Retina (tissue), 1 donor: Measurements from ENCODE around the gene PLEKHA8.

Experiments used
- DNase-seq: peaks from one replicate; pipeline ENCODE4 v3.0.0-alpha.2; 2016

Gene PLEKHA8, protein sequence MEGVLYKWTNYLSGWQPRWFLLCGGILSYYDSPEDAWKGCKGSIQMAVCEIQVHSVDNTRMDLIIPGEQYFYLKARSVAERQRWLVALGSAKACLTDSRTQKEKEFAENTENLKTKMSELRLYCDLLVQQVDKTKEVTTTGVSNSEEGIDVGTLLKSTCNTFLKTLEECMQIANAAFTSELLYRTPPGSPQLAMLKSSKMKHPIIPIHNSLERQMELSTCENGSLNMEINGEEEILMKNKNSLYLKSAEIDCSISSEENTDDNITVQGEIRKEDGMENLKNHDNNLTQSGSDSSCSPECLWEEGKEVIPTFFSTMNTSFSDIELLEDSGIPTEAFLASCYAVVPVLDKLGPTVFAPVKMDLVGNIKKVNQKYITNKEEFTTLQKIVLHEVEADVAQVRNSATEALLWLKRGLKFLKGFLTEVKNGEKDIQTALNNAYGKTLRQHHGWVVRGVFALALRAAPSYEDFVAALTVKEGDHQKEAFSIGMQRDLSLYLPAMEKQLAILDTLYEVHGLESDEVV

DNA sequence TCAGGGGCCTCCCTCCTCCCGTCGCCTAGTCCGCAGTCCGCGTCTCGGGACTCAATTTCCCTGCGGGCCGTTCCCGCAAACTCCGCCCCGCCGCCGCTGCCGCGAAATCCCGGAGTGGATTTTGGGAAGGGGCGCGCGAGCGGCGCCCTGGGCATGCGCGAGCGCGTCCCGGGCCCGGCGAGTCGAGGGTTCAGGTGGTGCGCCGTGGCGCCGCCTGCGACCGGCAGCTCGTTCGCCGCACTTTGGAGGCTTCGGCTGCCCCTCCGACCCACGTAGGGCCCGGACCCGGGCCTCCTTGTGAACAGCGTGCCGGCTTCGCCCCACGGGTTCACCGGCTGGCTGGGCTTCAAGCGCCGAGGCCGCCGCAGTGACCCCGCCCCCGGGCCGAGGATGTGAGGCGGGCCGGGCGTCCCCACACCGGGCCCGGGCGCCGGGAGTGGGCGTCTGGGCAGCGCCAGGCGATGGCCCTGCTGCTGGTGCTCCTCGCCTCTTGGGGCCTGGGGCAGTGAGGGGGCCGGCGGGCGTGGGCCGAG, at the start of gene PLEKHA8:
Gene PLEKHA8 (plus strand): TSS at position 197 of the 533 bp plus-strand sequence. CDS start 351 bp downstream, outside the sequence.
- peak; percentile 99 for DNase-seq

DNA sequence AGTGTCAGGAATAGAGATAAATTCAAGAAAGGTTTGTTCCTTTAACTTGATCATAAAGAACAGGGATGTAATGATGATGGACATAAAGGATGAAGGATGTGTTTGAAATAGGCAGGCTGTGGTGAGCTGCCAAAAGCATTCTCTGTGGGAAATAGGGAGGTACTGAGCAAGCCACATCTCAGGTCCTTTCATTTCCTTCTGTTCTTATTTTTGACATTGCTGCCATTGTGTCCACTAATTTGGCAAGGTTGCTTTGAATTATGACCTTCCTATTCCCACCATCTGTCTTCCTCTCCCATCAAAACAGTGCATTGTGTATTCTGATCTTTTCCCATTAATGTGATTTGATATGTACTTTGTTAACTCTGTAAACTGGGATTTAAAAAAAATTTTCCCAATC, 48.1 kb upstream of the PLEKHA8 start:
- no peak for DNase-seq

DNA sequence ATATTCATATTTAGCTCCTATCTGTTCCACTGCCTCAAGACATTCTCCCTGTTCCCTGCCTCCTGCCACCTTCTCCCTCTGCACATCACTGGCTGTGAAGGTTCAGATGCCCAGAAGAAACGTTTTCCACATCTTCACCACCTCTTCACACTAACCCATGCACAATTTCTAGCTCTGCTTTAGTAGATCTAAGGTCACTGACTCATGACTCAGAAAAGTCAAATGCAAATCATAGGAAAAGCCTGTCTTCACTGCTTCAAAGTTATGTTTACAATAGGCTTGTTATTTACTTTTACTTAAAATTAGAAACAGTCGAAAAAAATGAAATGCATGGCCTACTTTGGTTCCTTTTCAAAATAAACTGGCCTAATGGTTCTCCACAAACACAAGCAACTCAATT, 41.1 kb upstream of the PLEKHA8 start:
- no peak for DNase-seq

DNA sequence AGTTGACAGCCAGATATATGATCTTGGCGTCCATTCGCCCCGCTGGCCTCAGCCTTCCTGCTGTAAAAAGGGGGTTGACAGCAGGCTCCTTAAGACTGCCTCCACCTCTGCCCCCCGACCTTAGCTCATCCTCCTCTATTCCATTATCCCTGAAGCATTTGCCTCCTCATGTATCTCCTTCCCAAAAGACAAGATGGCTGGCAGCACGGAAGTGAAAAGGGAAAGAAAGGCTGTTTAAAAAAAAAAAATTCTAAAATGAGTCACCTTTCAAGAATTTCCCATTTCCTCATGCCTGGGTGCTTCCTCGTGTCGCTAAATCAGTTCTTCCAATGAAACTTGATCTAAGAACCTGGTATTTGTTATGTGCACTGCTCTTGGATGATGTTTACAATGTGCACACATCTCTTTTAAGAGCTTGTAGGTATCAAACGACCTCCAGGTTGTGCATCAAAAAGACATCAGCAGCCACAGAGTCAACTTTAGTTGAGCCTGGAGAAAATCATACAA, 40.3 kb upstream of the PLEKHA8 start:
- peak; percentile 54 for DNase-seq

DNA sequence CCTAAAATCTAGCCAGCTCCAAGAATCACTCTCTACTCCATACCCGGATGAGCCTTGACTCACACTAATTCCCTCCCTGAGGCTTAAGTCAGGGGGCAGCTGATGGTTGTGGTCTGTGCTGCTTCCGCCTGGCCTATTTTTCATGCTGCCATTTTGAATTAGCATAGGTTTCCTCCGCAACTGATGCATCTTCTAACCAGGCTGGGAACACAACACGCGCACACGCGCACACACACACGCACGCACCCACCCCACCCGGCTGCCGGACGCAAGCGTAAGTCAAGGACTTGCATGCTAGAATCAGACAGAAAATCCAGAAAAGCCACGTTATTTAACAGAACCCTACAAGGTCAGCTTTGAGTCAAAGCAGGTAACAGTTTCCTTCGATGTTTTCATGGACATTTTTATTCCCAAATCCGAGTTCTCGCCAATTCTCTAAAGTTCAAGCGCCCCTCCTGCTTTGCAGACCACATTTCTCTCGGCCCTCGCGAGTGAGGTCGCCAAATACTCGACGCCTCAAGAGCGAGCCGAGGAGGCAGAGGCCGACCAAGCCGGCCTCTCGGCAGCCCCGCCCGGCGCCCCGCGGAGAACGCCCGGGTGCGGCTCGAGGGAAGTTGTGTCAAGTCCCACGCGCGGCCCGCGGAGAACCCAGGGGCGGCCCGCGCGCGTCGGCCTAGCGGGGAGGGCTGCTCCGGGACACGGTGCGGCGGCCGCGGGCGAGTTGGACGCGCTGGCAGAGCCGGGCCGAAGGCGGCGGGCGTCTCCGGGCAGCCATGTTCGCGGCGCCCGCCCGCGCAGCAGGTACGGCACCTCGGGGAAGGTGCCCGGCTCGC, 39.6 kb upstream of the PLEKHA8 start:
- DNase-seq, result peak; percentile 88

DNA sequence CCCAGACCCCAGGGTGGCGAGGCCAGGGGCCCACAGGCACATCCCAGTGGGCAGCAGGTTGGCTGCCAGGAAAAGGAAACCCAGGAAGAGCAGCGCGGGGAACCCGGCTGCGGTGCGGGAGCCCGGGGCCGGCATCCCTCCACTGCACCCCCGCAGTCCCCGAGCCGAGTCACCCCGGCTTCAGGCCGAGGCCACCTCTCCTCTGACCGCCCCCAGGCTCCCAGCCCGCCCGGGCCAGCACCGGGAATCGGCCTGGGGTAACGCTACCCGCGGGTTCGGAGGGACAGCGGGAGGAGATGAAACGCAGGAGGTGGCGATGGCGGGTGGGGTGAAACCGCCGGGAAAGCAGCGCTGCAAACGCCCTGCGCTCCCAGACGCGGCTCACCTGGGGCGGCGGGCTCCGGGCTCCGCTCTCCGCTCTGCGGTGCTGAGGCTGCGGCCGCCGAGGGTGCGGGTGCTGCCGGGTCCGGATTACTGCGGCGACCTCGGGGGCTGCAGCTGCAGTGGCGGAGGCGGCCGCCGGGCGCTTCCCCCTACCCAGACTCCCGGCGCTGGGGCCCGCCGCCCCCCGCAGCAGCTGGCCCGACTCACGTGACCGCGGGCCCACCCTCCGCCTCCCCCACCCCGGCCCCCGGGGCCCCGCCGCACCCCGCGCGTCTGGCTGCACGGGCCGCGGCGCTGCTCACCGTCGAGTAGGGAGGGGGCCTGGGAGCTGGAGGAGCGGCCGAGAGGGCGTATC, 38.8 kb upstream of the PLEKHA8 start, which contains the start of gene SCRN1:
Gene SCRN1 (minus strand): TSS at position 545 of the 739 bp plus-strand sequence. CDS start 20,734 bp downstream, outside the sequence.
- peak; percentile 85 for DNase-seq

DNA sequence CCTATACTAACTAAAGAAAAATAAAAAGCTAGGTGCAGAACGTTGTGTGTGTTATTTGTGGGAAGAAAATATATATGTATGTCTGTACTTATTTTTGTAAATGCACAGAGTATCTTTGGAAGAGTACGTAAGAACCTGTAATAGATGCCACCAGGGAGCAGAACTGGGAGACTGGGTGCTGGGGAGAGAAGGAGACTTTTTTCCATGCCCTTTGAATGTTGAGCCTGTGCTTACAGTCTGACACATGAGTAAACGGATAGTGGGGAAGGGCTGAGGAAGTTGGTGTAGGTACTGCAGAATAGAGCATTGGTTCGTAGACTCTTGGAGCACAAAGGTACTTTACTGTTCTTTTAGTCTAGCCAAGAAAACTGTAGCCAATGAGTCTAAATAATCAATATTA, 37.3 kb upstream of the PLEKHA8 start:
- no peak for DNase-seq

DNA sequence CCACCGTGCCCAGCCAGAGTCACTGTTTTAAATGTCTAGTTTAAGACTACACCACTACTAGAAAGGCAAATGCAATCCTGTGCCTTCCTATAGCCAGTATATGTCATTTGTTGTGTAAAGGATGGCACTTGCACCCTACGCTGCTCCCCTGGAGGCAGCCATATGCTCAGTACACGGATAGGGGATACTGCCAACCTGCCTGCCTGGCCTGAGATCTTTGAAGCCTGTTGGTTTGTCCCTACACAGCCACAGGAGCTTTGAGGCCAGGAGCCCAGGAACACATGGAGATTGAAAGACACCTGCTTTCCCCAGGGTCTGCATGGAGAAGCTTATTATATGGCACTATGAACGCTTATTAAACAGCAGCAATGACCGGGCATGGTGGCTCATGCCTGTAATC, 36.3 kb upstream of the PLEKHA8 start:
- DNase-seq, result no peak

DNA sequence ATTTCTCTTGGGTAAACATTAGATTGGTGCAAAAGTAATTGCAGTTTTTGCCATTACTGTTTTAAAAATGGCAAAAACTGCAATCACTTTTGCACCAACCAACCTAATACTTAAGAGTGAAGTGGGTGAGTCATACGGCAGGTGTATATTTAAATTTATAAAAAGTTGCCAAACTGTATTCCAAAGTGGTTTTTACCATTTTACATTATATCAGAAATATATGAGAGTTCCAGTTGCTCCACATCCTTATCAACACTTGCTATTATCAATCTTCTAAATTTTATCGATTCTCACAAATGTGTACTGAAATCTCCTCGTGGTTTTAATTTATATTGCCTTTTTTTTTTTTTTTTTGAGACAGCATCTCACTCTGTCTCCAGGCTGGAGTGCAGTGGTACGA, 35.1 kb upstream of the PLEKHA8 start:
- DNase-seq, result no peak

DNA sequence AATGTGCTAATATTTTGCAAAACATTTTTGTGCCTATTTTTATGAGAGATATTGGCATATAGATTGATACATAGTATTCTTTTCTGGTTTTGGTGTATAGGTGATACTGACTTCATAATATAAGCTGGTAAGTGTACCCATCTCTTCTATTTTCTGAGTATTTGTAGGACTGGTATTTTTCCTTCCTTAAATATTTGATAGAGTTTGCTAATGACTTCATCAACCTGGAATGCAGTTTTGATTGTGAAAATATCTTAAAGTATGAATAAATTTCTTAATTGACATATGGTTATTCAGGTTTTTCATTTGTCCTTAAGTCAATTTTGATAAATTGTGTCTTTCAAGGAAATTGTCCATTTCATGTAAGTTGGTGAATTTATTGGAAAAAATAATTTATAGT, 32.6 kb upstream of the PLEKHA8 start:
- no peak for DNase-seq

DNA sequence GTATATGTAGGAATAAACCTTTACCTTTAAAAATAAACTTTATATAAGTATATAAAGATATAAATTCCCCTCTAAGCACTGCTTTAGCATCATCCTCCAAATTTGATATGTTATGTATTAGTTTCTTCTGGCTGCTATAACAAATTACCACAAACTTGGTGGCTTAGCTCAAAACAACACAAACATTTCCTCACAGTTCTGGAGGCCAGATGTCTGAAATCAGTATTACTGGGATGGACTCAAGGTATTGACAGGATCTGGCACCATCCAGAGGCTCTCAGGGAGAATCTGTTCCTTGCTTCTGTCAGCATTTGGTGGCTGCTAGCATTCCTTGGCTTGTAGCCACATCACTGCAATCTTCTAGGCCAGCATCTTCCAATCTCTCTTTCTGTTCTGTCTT, 31.9 kb upstream of the PLEKHA8 start:
- DNase-seq, result no peak

DNA sequence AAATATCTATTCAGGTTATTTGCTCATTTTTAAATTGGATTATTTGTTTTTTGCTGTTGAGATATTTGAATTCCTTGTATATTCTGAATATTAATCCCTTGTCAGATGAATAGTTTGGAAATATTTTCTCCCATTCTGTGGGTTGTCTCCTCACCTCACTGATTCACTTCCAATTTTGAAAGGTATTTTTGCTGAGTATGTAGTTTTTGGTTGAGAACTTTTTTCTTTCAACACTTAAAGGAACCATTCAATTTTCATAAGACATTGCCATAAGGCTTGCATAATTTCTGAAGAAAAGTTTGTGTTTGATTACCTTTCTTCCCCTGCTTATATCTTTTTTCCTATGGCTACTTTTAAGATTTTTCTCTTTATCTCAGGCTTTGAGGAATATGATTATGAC, 29.7 kb upstream of the PLEKHA8 start:
- DNase-seq, result no peak

DNA sequence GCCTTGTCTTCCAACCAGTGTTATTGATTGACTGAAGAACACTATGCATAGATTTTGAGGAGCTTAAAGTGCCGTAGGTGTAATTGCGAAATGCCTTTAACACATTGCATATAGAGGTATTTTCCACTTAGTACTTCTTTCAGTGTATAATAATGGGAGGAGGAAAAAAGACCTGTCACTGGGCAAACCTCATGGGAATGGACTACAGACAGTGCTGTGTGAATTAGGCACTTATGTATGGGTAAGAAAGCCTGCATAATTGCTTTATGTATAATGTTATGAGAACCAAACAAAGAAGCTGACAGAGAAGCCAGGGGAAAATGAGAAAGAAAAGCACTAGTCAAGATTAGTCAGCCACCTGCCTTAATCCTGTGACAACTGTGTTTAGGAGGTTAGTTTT, 26.2 kb upstream of the PLEKHA8 start:
- no peak for DNase-seq

DNA sequence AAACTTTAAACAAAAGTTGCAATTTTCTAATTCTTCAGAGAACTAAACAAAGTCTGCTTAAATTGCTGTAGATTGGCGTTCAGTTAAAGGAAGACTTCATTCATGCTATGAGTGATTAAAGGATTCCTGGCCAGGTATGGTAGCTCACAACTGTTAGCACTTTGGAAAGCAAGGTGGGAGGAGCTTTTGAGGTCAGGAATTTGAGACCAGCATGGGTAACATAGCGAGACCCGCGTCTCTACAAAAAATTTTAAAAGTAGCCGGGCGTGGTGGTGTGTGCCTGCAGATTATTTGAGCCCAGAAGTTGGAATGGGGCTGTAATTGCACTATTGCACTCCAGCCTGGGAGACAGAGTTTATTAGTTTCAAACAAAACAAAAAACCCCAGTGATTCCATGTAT, 25.1 kb upstream of the PLEKHA8 start:
- DNase-seq, result no peak

DNA sequence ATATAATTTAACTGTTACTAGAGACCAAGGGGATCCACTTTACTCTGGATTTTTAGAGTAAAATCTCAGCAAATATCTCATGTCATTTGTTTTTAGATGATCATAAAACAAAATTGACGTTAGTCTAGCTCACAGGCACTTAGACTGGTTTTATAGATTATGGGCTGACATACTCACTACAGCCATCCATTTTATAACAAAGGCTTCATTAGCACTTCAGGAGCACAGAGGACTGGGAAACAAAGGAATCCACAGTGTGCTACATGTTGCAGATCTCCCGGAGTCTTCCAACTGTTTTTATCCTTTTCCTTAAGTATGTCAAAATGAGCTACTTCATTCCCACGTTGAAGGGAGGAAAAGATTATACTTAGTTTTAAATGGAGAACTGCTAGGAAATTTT, 22.7 kb upstream of the PLEKHA8 start:
- DNase-seq, result peak; percentile 32

DNA sequence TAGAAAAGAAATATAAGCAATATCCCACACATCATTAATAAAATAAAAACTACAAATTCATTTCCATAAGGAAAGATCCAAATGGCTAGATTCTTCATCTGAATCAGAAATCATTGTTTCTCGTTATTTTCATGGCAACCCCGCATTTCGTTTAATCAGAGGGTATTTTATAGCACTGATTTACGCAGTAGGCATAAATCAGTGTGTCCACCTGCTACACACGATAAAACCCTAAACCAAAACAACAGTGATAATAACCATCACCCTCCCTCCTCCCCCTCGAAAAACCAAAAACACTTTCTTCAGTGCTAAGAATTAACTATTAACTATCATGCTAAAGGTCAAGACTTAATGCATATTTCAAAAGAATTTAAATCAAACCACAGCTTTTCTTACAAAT, 18.2 kb upstream of the PLEKHA8 start:
- no peak for DNase-seq

DNA sequence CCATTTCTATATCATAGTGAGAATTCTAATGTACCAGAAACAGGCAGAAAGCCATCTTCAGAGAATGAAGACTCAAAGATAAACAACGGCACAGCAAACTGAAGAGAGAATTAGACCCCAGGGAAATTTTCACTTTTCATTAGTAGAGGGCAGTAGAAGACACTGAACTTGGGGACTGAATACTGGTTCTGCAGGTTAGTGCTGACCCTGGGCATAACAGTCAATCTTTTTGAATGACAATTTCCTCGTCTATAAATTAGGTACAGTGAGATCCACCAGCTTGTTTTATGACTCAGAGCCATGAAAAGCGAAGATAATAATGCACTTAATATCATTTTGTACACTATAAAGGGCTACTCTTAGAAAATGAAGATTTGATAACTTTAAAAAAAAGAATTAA, 15.5 kb upstream of the PLEKHA8 start:
- DNase-seq, result no peak

DNA sequence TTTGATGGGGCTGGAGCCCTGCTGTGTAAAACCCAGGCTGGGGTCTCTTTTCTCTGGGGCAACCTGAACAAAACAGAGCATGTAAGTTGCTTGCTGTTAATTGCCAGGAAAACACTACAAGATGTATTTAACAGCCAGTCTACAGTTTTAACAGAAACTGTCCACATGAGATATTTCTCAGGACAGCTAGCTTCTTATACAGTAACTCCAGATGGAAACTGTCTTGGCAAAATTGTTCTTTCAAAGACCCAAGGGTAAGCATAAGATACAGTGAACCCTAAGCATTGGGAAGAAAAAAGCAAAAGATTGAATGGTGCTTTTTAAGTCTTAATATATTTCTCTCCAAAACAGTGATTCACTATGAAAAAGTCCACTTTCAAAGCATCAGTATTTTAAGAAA, 9.8 kb upstream of the PLEKHA8 start:
- DNase-seq, result no peak

DNA sequence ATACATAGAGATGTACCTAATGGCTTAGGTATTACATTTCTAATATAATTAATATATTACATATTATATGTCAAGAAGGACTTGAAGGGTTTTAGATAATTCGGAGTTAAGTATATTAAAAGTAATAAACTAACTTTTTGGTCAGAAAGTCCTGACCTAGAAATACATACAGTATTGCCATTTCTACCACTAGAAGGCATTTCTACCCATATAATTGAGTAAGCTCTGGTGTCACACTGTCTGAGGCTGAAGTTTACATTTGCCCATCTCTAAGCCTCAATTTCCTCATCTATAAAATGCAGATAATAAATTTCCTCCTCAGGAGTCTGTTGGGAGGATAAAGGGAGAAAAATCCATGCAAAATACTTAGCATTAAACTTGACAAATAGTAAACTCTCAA, 8.8 kb upstream of the PLEKHA8 start:
- DNase-seq, result no peak

DNA sequence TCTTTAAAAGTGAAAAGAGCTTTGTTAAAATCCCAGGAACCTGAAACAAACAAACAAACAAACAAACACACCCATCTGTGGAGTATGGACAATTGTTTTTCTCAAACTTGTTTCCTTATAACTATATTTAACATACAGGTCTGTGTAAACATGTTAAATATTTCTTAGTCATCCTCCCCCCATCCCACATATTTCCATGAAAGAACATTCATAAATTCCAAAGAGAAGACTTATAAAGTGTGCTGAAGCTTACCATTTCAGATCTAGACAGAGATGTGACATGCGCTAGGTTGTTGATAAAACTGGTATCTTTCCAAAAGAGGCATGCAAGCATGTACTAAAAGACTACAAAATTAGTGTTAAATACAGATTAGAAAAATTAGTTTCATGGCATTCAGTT, 8.3 kb upstream of the PLEKHA8 start:
- no peak for DNase-seq

DNA sequence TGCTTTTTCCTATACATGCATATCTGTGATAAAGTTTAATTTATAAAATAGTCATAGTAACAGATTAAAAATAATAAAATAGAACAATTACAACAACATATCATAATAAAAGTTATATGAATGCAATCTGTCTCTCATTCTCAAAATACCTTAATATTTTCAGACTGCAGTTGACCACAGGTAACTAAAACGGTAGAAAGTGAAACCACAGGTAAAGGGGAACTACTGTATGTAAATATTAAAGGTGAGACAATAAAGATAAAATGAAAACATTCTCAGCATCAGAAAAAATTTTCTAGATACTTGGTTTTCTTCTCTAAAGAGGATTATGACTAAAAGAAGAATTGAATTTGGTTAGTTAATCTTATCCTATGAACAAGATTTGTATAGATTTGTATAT, 7.7 kb upstream of the PLEKHA8 start:
- no peak for DNase-seq

DNA sequence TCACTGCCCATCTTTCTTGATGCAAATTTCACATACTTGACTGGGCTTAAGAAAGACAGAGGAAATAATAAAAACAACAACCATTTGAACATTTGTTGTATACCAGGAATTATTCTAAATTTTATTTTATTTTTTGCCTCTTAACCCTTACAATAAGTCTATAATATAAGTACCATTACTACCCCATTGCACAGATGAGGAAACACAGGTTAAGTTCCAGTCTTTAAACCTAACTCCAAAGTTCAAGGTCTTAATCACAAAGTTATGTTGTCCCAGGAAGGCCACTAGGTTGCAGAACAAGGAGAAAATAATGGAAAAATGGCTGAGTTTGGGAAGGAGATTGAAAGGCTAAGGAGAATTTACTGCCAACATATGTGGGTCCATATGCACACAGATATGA, 5.2 kb upstream of the PLEKHA8 start:
- DNase-seq, result no peak

DNA sequence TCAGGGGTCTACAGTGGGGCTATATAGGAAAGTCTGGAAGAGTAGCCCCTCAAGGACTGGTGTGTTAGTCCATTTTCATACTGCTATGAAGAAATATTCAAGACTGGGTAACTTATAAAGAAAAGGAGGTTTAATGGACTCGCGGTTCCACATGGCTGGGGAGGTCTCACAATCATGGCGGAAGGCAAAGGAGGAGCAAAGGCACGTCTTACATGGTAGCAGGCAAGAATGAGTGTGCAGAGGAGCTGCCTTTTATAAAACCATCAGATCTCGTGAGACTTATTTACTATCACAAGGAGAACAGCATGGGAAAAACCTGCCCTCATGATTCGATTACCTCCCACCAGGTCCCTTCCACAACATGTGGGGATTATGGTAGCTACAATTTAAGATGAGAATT, 4.7 kb upstream of the PLEKHA8 start:
- no peak for DNase-seq
